T follicular helper cell (primary cell): ENCODE measurements around the gene BPIFB2.

ENCODE experiments used
- DNase-seq: peaks from one replicate; pipeline ENCODE4 v3.0.0-alpha.2; 2020; ENCODE audit warnings: low read depth

Gene BPIFB2

GRCh38 chr20:33005908-33006775, 1.4 kb upstream of the BPIFB2 start:
- no peak for DNase-seq

- no peak for DNase-seq
Observed at GRCh38 chr20:33006776-33007375, 628 bp upstream of the BPIFB2 start.

- no peak for DNase-seq
Observed at GRCh38 chr20:33008336-33009213, 1.1 kb downstream of the BPIFB2 start.

GRCh38 chr20:33009214-33010132, 2.0 kb downstream of the BPIFB2 start:
- no peak for DNase-seq

- DNase-seq = no peak
Observed at GRCh38 chr20:33010133-33010504, 2.6 kb downstream of the BPIFB2 start.

GRCh38 chr20:33010674-33011449, 3.4 kb downstream of the BPIFB2 start:
- DNase-seq = no peak

GRCh38 chr20:33012327-33013189, 5.1 kb downstream of the BPIFB2 start:
- no peak for DNase-seq

GRCh38 chr20:33013701-33014326, 6.3 kb downstream of the BPIFB2 start:
- no peak for DNase-seq

- no peak for DNase-seq
Observed at GRCh38 chr20:33014336-33015113, 7.0 kb downstream of the BPIFB2 start.

- DNase-seq = no peak
Observed at GRCh38 chr20:33015114-33015484, 7.6 kb downstream of the BPIFB2 start.

GRCh38 chr20:33015700-33016580, 8.4 kb downstream of the BPIFB2 start:
- DNase-seq = no peak

- no peak for DNase-seq
Observed at GRCh38 chr20:33016581-33017109, 9.1 kb downstream of the BPIFB2 start.

GRCh38 chr20:33017542-33017941, 10.0 kb downstream of the BPIFB2 start:
- DNase-seq = no peak

GRCh38 chr20:33018169-33018931, 10.8 kb downstream of the BPIFB2 start:
- DNase-seq = no peak

- DNase-seq = no peak
Observed at GRCh38 chr20:33019465-33020277, 12.2 kb downstream of the BPIFB2 start.
